Endometrium (tissue), 2 donors: ENCODE data around the gene NAALADL2.
A peak's percentile ranks its signal among the peaks of the same experiment; 100 is the strongest.

ENCODE experiments used
- FAIRE-seq: peaks from 2 replicates; lab custom pipeline; 2012; peaks lifted over from hg19 to GRCh38; lab: Jason Lieb, UNC
- donor health status: control.
- donor health status: control.

Gene NAALADL2

DNA sequence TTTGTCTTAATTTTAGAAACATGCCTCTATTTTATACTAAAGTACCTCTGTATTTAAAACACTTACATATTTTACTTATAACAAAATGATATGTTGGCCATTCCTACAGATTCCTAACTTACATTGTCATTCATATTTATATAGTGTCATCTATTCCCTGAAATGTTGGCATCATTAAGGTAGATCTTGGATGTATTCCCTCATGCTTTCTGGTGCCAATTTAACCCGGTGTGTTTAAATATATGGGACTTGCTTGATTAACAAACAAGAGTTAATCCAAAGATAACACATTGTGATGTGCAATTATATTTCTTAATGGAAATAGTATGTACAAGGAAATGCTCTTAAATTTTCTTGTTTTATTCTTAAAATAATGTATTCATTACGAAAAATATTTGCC, 352.3 kb downstream of the NAALADL2 start:
- no peak for FAIRE-seq

DNA sequence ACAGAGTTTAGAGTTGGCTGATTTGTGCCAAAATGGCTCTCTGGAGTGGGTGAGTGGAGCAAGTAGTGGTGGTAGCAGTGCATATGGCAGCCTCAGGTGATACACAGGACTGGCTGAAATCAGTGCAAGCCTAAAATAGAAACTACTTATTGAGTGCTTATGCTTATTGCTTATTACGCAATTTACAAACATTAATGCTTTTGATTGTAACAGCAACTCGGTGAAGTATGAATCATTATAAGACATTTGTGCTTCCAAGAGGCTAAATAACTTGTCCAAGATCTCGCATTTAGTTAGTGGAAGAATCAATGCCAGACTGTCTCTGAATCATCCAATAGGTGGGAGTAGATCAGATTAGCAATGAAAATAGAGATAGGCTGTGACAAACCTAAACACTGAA, 353.8 kb downstream of the NAALADL2 start:
- no peak for FAIRE-seq

DNA sequence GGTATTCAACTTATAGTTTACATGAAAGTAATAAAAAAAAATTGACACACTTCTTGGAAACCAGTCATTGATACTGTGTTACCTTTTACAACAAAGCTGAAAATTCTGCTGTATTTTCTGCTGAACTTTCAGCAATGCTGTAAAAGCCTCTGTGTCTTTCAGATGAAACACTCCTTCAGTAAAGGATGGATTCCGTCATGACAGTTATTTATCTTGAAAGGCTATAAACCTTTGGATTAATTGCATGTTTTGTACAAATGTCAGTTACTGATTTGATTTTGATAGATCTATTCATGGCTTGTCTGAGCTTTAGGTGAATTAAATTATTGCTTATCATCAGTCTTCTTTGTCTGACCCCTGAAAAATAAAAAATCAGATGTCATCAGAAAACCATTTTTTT, 355.1 kb downstream of the NAALADL2 start:
- FAIRE-seq = no peak

DNA sequence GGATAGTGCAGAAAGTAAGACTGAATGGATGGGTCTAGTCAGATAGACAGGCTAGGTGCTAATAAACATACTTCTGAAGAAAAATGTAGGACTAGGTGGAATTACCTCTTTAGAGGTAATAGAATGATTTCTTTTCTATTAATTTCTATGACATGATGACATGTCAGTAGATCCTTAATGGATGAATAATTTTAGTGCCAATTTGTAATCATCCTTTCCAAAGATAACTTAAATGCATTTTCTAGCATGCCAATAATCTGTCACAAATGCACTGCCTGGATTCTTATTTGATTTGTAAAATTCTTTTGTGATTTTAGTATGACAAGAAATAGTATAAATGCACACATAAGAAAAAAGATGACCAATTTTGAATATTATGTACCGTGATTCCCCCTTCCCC, 356.7 kb downstream of the NAALADL2 start:
- no peak for FAIRE-seq

DNA sequence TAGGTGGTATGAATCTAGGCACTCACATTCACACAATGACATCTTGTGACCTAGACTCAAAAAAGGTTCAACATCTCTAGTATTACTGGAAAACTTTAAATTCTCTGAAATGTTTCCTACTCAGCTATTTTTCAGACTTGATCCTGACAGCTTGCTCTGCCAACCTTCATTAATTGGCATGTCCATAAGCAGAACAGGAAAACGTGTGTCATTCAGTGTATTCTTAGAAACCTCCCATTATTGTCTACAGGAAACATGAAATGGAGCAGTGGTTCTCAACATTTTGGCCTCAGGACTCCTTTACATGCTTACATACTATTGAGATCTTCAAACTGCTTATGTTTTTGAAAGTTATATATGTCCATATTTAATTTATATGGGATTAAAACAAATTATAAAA, 363.2 kb downstream of the NAALADL2 start:
- no peak for FAIRE-seq

DNA sequence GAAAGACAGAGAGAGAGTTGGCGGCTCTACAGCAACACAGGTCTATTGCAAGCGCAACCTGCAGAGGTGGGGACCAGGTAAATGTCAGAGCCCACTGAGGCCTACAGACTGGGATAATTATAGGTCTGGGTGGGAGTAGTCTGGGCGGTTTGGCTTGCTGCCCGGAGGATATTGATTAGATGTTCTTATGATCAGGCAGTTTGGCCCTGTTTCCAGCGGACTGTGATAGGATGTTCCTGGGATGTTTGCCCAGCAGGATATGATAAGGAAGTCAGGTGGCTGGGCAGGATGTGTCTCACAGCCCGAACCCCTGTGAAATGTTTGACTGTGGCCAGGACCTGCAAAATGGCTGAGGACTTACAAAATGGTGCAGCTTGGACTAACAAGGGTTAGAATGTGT, 364.9 kb downstream of the NAALADL2 start:
- no peak for FAIRE-seq

DNA sequence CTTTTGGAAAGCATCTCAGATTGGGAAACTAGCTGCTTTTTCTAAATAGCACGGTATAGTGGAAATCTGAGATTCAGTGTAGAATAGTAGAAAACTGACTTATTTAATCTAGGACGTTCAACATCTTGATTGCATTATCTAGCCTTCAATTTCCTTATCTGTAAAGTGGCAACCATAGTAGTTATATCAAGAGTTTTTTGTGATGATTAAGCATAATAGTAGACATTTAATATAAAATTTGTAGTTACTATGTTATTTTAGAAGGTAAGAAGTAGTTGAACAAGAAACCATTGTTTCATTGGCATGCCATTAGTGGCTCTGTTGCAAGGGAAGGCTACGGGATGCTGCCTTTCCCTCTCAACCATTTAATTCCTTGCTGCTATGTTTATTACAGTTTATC, 367.3 kb downstream of the NAALADL2 start:
- no peak for FAIRE-seq

DNA sequence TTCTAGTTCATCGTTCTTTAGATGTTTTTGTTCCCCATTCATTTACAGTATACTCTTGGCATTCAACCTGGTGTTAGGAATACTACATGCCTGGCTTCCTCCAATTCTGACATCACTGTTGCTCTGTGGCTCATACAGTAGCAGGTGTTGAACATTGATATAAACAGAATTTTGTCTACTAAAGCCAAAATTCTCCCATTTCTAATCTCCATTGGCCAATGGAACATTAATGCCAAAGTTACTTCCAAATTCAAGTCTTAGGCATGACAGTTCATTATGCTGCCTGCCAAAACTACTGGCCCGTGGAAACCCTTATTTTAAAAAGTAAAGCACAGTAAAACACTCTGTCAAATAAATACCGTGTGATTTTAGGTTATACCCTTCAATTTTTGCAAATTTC, 368.0 kb downstream of the NAALADL2 start:
- FAIRE-seq = no peak

DNA sequence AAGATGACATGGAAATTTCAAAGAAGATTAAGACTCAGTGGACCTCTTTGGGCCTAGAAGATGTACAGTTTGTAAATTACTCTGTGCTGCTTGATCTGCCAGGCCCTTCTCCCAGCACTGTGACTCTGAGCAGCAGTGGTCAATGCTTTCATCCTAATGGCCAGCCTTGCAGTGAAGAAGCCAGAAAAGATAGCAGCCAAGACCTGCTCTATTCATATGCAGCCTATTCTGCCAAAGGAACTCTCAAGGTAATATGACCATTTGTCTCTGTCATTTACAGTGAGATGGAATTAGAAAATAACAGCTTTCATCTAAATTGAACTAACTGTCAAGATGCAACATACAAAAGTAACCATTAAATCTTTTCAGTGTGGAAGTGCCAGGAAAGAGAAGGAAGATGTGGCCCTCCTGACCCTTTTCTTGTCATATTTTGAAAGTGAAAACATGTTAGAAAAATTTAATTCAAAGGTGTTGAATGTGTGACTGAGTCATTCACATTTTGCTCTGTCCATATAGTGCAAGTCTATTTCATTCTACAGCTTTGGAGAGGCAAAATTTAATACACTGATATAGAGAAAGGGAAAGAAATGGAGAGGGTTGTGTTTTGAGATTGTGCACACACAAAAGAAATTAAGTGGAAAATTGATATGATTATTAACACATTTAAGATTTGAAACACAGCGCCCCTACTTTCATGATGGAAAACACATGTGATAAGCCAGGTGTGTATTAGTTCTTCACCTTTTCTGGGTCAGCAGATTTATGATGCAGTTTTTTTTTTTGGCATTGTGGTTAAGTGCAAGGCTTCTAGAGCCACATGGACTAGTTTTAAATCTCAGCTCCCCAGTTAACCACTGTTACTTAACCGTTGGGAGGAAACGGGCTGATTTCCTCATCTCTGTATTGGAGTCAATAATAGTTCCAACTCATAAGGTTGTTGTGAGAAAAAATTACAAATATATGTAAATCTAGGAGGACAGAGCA, 375.1 kb downstream of the NAALADL2 start:
- no peak for FAIRE-seq

DNA sequence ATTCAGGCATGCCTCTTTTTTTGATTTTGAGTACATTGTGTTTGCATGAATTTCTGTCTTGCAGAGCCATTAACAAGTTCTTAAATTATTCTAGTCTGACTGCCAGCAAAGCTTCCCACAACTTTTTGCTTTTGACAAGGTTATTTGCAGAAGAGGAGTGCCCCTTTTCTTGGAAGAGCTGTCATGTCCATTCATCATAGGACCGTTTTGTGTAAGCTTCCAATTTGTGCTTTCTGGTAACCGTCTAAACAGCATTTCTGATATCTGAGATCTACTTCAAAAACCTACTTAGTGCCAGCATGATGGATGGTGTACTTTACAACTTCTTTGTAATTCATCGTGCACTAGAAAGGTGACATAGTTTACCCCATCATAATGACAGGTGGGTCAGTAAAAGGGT, 379.7 kb downstream of the NAALADL2 start:
- no peak for FAIRE-seq

DNA sequence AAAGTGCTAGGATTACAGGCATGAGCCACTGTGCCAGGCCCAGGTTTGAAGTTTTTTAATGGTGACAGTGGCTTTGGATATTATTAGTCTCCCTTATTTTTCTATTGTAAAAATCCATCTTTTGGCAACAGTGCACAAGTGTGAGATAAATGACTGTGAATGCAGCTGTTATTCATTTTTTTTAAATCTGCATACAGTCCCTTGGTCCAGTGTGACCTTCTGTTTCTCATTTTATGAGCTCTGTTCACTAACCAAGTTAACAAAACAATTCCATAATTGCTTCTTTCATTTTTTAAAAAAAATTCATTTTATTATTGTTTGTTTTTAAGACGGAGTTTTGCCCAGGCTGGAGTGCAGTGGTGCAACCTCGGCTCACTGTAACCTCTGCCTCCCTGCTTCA, 381.8 kb downstream of the NAALADL2 start:
- peak; percentile 89 for FAIRE-seq

DNA sequence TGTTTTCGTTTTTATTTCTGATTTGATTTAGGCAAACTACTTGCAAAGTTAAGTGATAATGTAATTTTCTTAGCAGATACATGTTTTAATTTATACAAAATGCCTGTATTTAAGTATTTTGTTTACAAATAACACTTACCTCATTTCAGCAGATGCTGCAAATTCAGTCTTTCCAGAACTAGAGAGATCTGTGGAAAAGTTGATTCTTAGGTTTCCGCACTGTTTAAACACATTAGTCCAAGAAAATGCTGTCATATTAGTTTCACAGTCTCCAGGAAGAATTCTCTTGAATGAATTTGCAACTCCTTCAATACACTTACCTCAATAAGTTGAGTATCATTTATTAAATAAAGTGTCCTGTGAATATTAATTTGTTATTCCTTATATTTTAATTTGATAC, 383.1 kb downstream of the NAALADL2 start:
- FAIRE-seq = no peak

DNA sequence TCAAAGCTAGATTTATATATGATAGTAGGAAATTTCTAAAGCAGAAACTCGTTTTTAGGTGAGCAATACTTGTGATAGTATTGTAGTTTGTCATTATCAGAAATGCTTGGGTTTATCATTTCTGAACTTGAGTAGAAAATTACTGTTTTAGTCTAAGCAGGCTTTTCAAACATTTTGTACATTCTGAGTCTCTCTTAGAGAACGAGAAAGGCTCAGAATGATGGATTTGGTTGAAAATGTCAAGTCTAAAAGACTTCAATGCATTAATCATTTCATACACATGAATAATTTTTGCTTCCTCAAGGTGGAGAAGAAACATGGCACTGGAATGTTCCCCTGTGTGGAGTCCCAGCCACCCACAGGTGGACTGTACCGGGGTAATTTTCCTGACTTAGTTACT, 387.1 kb downstream of the NAALADL2 start:
- FAIRE-seq = no peak

DNA sequence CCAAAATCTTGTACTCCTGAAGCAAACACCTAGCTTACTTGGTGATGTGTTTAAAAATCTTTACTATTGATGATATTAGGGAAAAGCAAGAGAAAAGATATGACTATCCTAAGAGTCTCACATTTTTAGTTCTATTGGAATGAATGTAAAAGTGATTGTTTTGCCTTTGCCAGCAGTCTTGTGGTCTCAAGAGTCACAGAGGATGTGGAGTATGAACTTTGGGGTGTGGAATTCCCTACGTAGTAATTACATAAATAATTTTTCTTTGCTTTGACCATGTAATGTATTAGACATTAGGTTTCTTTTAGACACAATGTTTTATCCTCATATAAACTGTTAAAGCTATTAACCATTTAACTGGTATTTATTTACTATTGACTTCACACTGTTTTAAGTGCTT, 387.6 kb downstream of the NAALADL2 start:
- no peak for FAIRE-seq

DNA sequence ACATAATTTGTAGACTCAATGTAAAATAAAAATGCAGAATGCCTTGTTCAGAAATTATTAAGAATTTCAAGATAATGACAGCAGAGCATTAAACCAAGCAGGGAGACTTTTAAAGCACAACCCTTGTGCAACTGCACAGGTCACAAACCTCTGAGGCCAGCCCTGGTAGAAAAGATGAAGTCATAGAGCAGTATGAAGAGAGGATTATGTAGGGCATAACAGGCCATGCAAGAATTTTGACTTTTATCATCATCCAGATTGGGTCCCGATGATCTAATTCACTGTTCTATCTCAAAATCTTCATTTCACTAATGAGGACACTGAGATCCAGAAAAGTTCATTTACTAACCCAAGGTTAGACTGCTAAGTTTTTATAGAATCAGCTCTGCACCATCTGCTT, 388.5 kb downstream of the NAALADL2 start:
- FAIRE-seq = no peak

DNA sequence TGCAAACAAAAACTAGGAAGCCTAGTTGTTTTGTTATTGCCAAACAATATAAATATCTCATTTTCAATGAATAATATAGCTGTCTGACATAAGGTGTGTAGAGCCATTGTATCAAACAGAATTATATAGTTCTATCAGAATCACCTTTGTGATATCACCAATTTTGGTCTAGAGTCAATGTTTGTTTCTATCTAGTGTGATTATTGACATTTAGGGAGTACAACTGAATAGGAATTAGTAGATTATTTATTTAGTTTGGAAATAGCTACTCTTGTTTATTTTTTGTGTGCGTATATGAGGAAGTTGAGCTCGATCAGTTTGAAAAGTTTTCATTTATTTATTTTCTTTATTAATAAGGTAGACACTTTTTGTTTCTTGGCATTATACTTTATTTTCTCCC, 389.7 kb downstream of the NAALADL2 start:
- no peak for FAIRE-seq

DNA sequence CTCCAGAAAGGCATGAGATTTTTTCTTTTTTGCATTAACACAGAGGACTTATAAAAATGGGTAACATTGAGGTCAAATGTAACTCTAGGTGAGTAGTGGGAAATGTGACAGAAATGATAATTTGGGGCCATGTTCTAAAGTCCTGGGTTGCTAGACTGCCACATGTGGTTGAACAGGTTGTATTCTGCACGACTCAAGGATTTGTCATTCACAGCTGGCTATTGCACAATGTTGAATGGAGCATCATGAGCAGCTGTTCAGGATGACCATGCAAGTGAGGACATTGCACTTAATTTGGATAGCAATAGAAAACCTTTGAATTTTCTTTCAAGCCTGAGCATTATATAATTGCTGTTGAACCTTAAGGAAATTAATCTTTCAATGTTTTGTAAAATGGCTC, 396.6 kb downstream of the NAALADL2 start:
- FAIRE-seq = no peak

DNA sequence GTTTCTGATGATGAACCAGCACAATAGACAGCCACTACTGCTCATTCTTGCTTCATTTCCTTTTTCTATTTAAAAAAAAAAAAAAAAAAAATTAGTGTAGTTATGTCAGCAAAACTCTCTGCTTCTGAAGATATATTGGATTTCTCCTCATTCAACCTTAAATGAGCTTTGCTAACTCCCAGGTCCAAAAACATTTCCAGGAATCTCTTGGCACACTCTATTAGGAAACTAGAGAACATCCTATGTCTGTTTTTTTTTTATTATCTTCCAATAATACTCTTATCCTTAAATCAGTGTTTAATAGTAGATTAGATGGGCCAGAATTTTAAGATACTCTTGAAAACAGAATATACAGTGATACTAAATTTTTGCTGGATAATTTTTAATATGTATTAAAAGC, 398.0 kb downstream of the NAALADL2 start:
- no peak for FAIRE-seq

DNA sequence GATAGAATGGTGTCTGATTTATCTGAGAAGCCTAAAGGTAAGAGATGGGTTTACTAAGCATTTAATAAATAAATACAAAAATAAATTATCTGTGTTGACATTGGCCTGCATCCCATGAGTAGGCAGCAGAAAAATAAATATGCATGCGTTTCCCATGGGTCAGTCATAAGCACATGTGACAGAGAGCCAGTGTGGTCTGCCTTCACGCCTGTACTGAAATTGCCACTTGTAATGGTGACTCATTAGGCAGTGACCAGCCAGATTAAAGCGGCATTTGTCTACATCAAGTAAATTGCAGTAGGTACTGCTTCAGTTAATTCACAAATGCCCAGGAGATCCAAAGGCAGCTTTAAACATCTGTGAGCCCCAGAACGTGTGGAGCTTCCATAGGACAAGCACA, 399.6 kb downstream of the NAALADL2 start:
- no peak for FAIRE-seq

DNA sequence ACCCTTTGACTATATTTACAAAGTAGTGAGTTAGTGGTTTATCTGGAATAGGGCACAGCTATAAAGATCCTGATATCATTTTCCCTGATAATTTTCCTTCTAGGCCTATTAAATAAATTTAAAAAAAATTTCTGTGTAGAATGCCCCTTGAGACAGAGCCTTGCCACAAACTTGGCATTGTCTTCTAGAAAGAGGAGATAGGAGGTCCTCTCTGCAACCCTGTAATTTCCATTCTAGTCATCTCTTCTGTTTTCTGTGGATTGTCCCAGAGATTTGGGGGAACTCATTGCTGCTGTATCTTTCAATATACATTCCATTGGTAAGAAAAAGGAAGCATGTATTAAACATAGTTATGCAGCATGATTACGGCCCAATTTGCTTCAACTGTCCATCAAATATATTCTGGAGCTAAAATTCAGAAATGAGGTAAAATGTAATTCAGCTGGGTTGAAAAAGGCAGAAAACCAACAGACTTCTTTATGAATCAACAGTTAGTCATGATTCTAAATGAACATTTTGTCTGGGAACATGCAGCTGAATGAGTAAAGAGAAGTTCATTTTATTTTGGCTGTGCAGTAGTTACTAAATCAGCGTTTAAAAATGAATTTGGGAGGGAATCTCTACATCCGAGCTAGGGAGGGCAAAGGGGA, 401.1 kb downstream of the NAALADL2 start:
- FAIRE-seq = no peak

DNA sequence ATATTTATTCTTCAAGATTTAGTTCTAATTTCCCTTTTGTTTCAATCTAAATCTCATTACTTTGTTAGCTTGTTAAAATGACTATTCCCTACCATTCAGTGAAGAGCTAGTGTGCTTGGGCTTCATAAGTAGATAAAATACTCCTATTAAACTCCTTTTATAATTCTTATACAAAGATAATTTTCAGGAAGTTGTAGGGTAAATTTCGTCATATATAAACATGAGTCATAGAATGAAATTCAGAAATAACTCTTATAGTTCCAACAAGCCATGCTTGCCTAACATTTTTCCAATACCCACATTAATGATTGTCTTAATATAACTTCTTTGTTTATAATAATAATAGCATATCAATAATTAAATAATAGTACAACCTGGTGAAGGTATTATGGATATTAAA, 407.3 kb downstream of the NAALADL2 start:
- no peak for FAIRE-seq

DNA sequence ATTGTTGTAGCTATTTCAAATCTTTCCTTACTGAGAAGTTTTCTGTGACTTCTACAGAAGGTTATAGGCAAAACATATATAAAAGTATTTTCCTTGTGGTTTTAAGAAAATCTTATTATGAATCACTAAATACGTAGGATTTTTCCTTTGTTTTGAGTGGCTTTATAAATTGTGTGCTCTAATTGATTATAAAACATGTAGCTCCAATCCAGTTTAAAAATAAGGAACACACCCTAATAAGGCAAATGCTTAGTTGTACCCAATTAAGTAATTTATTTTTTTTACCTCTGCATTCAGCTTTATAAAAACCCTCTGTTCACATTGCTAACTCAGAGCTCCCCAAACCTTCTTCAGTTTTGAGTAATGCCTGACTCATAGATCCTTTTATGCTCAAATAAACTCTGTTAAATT, 408.0 kb downstream of the NAALADL2 start:
- no peak for FAIRE-seq

DNA sequence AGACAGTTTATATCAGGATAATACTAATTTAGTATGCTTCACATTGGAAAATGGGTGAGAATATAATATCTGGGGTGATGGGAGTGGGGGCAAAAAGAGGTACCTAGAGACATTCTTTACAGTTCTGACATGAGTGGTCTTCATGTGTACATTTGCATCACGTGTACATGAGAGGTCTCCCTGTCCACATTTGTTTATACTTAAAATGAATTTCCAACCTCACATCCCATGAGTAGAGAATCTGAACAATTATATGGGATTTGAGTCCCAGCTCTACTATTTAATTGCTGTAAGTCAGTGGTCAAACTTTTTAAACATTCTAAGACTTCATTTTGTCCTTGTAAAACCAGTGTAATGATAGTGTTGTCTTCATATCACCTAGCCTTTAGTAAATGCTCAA, 408.4 kb downstream of the NAALADL2 start:
- no peak for FAIRE-seq

DNA sequence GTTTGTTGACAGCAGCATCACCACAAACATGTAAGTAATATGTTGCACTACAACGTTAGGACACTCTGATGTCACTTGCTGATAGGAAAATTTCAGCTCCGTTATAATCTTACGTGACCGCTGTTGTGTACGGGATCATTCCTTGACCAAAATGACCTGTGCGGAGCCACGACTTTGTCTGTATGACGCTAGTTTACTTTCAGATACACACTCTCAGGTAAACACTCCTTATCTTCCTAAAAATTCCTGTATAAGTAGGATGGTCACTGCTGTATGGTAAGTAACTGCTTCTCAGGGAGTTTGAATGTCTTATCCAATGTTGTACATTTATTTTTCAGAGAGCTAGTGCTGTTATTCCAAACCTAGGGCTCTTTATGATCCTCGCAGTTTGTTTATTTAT, 410.3 kb downstream of the NAALADL2 start:
- FAIRE-seq = no peak
